HepG2 (cell line): ENCODE data around the gene TSC22D1. TPM values are rescaled to one million over a fixed set of nuclear protein-coding genes. Genes with fewer than 3 reads are reported as not detected.

Source experiments
- ATAC-seq: fragments of 200-7000 bp; cut with Tn5 transposase; 3 replicates; pipeline ENCODE4 v1.9.1; 2020; ENCODE audit warnings: mild to moderate bottlenecking, moderate library complexity
- BruUV-seq: library from RNA; stranded (reverse); fragments of 400-500 nt; replicated peaks from 2 replicates; lab custom pipeline; 2021; lab: Mats Ljungman, UMichigan
- CTCF ChIA-PET: fragments of 300-600 bp; formaldehyde crosslinking; extraction: SDS; loops from one replicate; lab custom pipeline; 2021; ENCODE audit warnings: low total read pairs, inconsistent platforms, low intra/inter-chr PET ratio; lab: Yijun Ruan, JAX
- POLR2A ChIA-PET: fragments of 350-600 bp; sonication (Branson Sonifier 250); formaldehyde crosslinking; loops from one replicate; lab custom pipeline; 2020; ENCODE audit warnings: antibody characterized with exemption, inconsistent platforms; lab: Yijun Ruan, JAX
- DNase-seq: peaks from one replicate; pipeline ENCODE4 v3.0.0-alpha.2; 2015; ENCODE audit warnings: low spot score
- FAIRE-seq: peaks from 3 replicates; lab custom pipeline; 2011; peaks lifted over from hg19 to GRCh38; lab: Jason Lieb, UNC
- H2AFZ ChIP-seq: one replicate; pipeline ENCODE4 v1.6.1; 2011; ENCODE audit warnings: low read length, inconsistent platforms
- H3K27ac ChIP-seq: fragments of 300-600 bp; 3 replicates; pipeline ENCODE4 v1.8.0; 2011; ENCODE audit warnings: mixed run types, mild to moderate bottlenecking, mixed read lengths, low read length, inconsistent platforms; ENCODE audit not compliant: insufficient read depth; ENCODE audit errors: extremely low read length
- H3K27me3 ChIP-seq, 2 experiments: fragments of 200-600 bp in 1 of 2; 2 replicates in 1 of 2; 3 replicates in 1 of 2; pipeline versions ENCODE4 v1.6.0 to v1.8.0; 2011; ENCODE audit warnings: low read length in 2 of 2, mild to moderate bottlenecking in 2 of 2, moderate library complexity in 2 of 2, inconsistent platforms in 1 of 2; ENCODE audit not compliant: insufficient read depth in 2 of 2, control insufficient read depth in 1 of 2
- H3K36me3 ChIP-seq, 2 experiments: fragments of 200-600 bp in 1 of 2; replicated peaks in 1 of 2; 2 replicates in 1 of 2; 3 replicates in 1 of 2; pipeline versions ENCODE4 v1.5.1 to v1.8.0; 2011; ENCODE audit warnings: low read length in 2 of 2, inconsistent platforms in 1 of 2; ENCODE audit not compliant: insufficient read depth in 2 of 2, control insufficient read depth in 1 of 2
- H3K4me1 ChIP-seq: 2 replicates; pipeline ENCODE4 v1.5.1; 2012; ENCODE audit warnings: low read length, inconsistent platforms; ENCODE audit not compliant: insufficient read depth
- H3K4me2 ChIP-seq: 2 replicates; pipeline ENCODE4 v1.6.0; 2011; ENCODE audit warnings: low read depth, low read length, inconsistent platforms
- H3K4me3 ChIP-seq, 3 experiments: fragments of 200-600 bp in 1 of 3; sonication (generic), shearing (Covaris generic) in 1 of 3; replicated peaks in 1 of 3; 2 replicates each; pipeline ENCODE4 v1.5.1; 2011 to 2016; ENCODE audit warnings: low read length in 3 of 3, inconsistent platforms in 2 of 3, low read depth in 2 of 3, mild to moderate bottlenecking in 2 of 3, control low read depth in 1 of 3, mixed read lengths in 1 of 3; ENCODE audit not compliant: insufficient read depth in 1 of 3
- H3K79me2 ChIP-seq: one replicate; pipeline ENCODE4 v1.6.1; 2011; ENCODE audit warnings: low read length, inconsistent platforms; ENCODE audit not compliant: insufficient read depth
- H3K9ac ChIP-seq: 2 replicates; pipeline ENCODE4 v1.6.0; 2011; ENCODE audit warnings: mild to moderate bottlenecking, low read depth, low read length, inconsistent platforms; ENCODE audit not compliant: insufficient read depth
- H3K9me3 ChIP-seq: 2 replicates; pipeline ENCODE4 v1.5.1; 2012; ENCODE audit warnings: mild to moderate bottlenecking, low read length
- H4K20me1 ChIP-seq: 2 replicates; pipeline ENCODE4 v1.6.0; 2011; ENCODE audit warnings: inconsistent platforms, mild to moderate bottlenecking, low read length, moderate library complexity; ENCODE audit not compliant: insufficient read depth
- ATRX ChIP-seq: sonication (generic); formaldehyde crosslinking; IDR thresholded peaks from 2 replicates; pipeline ENCODE4 v1.4.0; 2020; ENCODE audit warnings: missing genetic modification reagents, borderline replicate concordance
- GFI1 ChIP-seq: sonication (generic); formaldehyde crosslinking; IDR thresholded peaks from 2 replicates; pipeline ENCODE4 v1.5.0; 2020; ENCODE audit warnings: missing genetic modification reagents, mild to moderate bottlenecking, borderline replicate concordance
- MED13 ChIP-seq: sonication (generic); formaldehyde crosslinking; IDR thresholded peaks from 2 replicates; pipeline ENCODE4 v1.5.0; 2020; ENCODE audit warnings: missing genetic modification reagents
- NR1H2 ChIP-seq: sonication (generic); formaldehyde crosslinking; IDR thresholded peaks from 2 replicates; pipeline ENCODE4 v1.8.1; 2022; ENCODE audit warnings: low read depth, missing genetic modification reagents, borderline replicate concordance
- SMARCC2 ChIP-seq: fragments of 450-650 bp; IDR thresholded peaks from 2 replicates; pipeline ENCODE4 v1.6.1; 2017; ENCODE audit warnings: antibody characterized with exemption, mild to moderate bottlenecking
- SOX13 ChIP-seq, 3 experiments: fragments of 450-650 bp in 1 of 3; sonication (generic) in 1 of 3; formaldehyde crosslinking in 1 of 3; IDR thresholded peaks in 2 of 3; conservative IDR thresholded peaks in 1 of 3; 2 replicates each; pipeline versions ENCODE4 v1.5.0 to v1.6.1; 2016 to 2020; ENCODE audit warnings: antibody characterized with exemption in 1 of 3, mild to moderate bottlenecking in 1 of 3, missing compliant biosample characterization in 1 of 3, missing genetic modification reagents in 1 of 3, moderate library complexity in 1 of 3
- WGBS: methylation state at CpG from one replicate; pipeline ENCODE4 v1.1.6; 2017; ENCODE audit warnings: low lambda C conversion rate; 5-methylcytosine and 5-hydroxymethylcytosine counted together
- in situ Hi-C: cut with HindIII; loops from 2 replicates; pipeline ENCODE4 v1.10.0; 2017; ENCODE audit warnings: low pct_unique_long_range_greater_than_20kb; ENCODE audit not compliant: extremely low pct_ligation_motif_present
- intact Hi-C: fragments of 100-400 bp; cut with micrococcal nuclease; formaldehyde crosslinking; loops from one replicate; pipeline ENCODE4 v1.10.0; 2022; ENCODE audit not compliant: unreplicated experiment
- polyA plus RNA-seq, 8 experiments: library from polyadenylated mRNA; depleted of rRNA in 3 of 8; stranded (reverse) in 7 of 8; unstranded in 1 of 8; fragments of >200 nt; fragmentation: Illumina TruSeq in 4 of 8; extraction: Trizol in 4 of 8; gene quantifications; 2 replicates each; pipeline versions ENCODE4 v1.2.1 to v1.2.3, GENCODE V29; 2011 to 2016; ENCODE audit warnings: low read depth in 4 of 8, missing spikeins in 1 of 8, mixed read lengths in 1 of 8; ENCODE audit not compliant: insufficient read depth in 1 of 8
- total RNA-seq, 5 experiments: library from RNA; depleted of rRNA; stranded (reverse); fragments of >200 nt; fragmentation: Illumina TruSeq; extraction: Trizol; gene quantifications; 2 replicates each; pipeline ENCODE4 v1.2.3, GENCODE V29; 2016; ENCODE audit warnings: low read depth in 1 of 5
- TF ChIP-seq, protein P1 (sequence below): sonication (generic); formaldehyde crosslinking; IDR thresholded peaks from 2 replicates; pipeline ENCODE4 v1.8.1; 2023; ENCODE audit warnings: mild to moderate bottlenecking, missing genetic modification reagents

Gene TSC22D1
- total and polyA plus RNA-seq, 2 of the 13 experiments (the other 11 are each of a cell fraction or from before 2014, with no cell fraction given), result 18.4 to 35.7 TPM

DNA sequence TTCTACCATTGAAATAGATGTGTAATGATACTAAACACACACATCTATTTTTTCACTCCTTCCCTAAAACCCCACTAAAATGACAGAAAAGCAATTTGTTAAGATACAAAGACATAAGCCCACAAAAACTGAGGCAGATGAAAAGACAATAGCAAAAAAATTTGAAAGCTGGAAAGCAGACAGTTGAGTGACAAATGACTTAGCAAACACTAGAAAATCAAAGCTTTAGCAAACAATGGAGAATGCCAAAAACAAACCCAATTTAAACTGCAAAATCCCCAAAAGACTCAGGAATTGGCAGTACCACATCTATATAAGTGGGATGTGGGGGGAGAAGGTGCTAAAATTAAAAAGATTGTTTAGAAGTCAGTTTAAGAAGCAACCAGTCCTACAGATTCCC lies 9.5 kb downstream of the TSC22D1 start:
- no peak overlapping the region for H3K9ac ChIP-seq
- ATAC-seq (no peak), DNase-seq (no peak), FAIRE-seq (no peak)
- CTCF ChIA-PET, result no interaction called here
- no TSS peak for BruUV-seq
- H2AFZ ChIP-seq, result no peak overlapping the region
- H3K4me2 ChIP-seq, result no peak overlapping the region
- no peaks in the 10 kb centered on the region for H3K79me2 ChIP-seq
- no peaks in the 10 kb centered on the region for H3K36me3 ChIP-seq
- intact Hi-C loops, result no loop called here
- no peaks in the 10 kb centered on the region for H4K20me1 ChIP-seq
- in situ Hi-C loops, result no loop called here
- no peaks in the 10 kb centered on the region for H3K27me3 ChIP-seq
- H3K27ac ChIP-seq, result no peak overlapping the region
- TF ChIP-seq ATRX, result no peak
- peak; percentile 65; the same call in 1 of the 2 replicates for TF ChIP-seq GFI1 (CRISPR knock-in tag)
- no peak for TF ChIP-seq SOX13 (IDR thresholded peaks at IDR 0.05)
- peak in 1 of 2 experiments; percentile 50; a peak in 1 of 4 replicates for TF ChIP-seq SOX13 (CRISPR knock-in tag; conservative IDR thresholded peaks at IDR 0.05 in 1 of 2, IDR thresholded peaks at IDR 0.05 in 1 of 2)
- POLR2A ChIA-PET, result no interaction called here
- peaks cover 16% of the 10 kb centered on the region for H3K4me1 ChIP-seq
- no peak overlapping the region for H3K4me3 ChIP-seq
- no peaks in the 10 kb centered on the region for H3K9me3 ChIP-seq

GRCh38 chr13:44565881-44566280 lies 10.2 kb downstream of the TSC22D1 start:
- no peaks in the 10 kb centered on the region for H3K9me3 ChIP-seq
- POLR2A ChIA-PET, result no interaction called here
- no peak overlapping the region for H2AFZ ChIP-seq
- H3K9ac ChIP-seq, result no peak overlapping the region
- CTCF ChIA-PET, result no interaction called here
- H3K4me3 ChIP-seq, result no peak overlapping the region
- no peak overlapping the region for H3K27ac ChIP-seq
- no peak for DNase-seq
- TF ChIP-seq SMARCC2 (no peak), MED13 (no peak), NR1H2 (no peak)
- TF ChIP-seq, protein P1, sequence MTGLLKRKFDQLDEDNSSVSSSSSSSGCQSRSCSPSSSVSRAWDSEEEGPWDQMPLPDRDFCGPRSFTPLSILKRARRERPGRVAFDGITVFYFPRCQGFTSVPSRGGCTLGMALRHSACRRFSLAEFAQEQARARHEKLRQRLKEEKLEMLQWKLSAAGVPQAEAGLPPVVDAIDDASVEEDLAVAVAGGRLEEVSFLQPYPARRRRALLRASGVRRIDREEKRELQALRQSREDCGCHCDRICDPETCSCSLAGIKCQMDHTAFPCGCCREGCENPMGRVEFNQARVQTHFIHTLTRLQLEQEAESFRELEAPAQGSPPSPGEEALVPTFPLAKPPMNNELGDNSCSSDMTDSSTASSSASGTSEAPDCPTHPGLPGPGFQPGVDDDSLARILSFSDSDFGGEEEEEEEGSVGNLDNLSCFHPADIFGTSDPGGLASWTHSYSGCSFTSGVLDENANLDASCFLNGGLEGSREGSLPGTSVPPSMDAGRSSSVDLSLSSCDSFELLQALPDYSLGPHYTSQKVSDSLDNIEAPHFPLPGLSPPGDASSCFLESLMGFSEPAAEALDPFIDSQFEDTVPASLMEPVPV, result no peak
- TF ChIP-seq, all 625 proteins: peak for 0
- FAIRE-seq (no peak), ATAC-seq (no peak)
- Histone ChIP-seq H3K27me3 (no peaks in the 10 kb centered on the region), H3K79me2 (no peaks in the 10 kb centered on the region), H3K4me2 (no peak overlapping the region), H3K36me3 (no peaks in the 10 kb centered on the region), H3K4me1 (peaks cover 21% of the 10 kb centered on the region), H4K20me1 (no peaks in the 10 kb centered on the region)
- BruUV-seq, result no TSS peak
- in situ Hi-C loops, result no loop called here
- WGBS, result 97% methylated on average over 3 of the region's 3 CpGs
- intact Hi-C loops, result no loop called here
